Liver (tissue), 3 donors: ENCODE measurements around the gene CLUH.

Experiments used
- CTCF ChIP-seq: fragments of 150-350 bp; IDR thresholded peaks from 2 replicates; pipeline ENCODE4 v1.5.1; 2017; ENCODE audit warnings: improper control_type of control experiment, low read depth, low read length; ENCODE audit not compliant: missing input control
- FOXA1 ChIP-seq: IDR thresholded peaks from 2 replicates; pipeline ENCODE4 v1.6.1; 2016; ENCODE audit warnings: antibody characterized with exemption
- GABPA ChIP-seq, 2 donors: IDR thresholded peaks in 1 of 2; conservative IDR thresholded peaks in 1 of 2; 2 replicates each; pipeline ENCODE4 v1.6.1; 2016; ENCODE audit warnings: antibody characterized with exemption in 2 of 2, mild to moderate bottlenecking in 1 of 2, moderate library complexity in 1 of 2
- MAX ChIP-seq: IDR thresholded peaks from 2 replicates; pipeline ENCODE4 v1.6.1; 2016; ENCODE audit warnings: antibody characterized with exemption
- RAD21 ChIP-seq, 2 donors: IDR thresholded peaks; 2 replicates each; pipeline ENCODE4 v1.6.1; 2016; ENCODE audit warnings: antibody characterized with exemption in 2 of 2, mild to moderate bottlenecking in 2 of 2
- TAF1 ChIP-seq: conservative IDR thresholded peaks from 2 replicates; pipeline ENCODE4 v1.6.1; 2016; ENCODE audit warnings: antibody characterized with exemption, mild to moderate bottlenecking
- TF ChIP-seq, protein P1 (sequence below): IDR thresholded peaks from 2 replicates; pipeline ENCODE4 v1.6.1; 2016; ENCODE audit warnings: antibody characterized with exemption
- donor health status: healthy.
- donor health status: healthy.

GRCh38 chr17:2683912-2684311, 27.7 kb downstream of the CLUH start:
- TF ChIP-seq CTCF (no peak), RAD21 (IDR thresholded peaks at IDR 0.05) (no peak), GABPA (IDR thresholded peaks at IDR 0.05 in 1 of 2, conservative IDR thresholded peaks at IDR 0.05 in 1 of 2) (no peak), FOXA1 (no peak), TAF1 (no peak), MAX (no peak)
- TF ChIP-seq, protein P1, sequence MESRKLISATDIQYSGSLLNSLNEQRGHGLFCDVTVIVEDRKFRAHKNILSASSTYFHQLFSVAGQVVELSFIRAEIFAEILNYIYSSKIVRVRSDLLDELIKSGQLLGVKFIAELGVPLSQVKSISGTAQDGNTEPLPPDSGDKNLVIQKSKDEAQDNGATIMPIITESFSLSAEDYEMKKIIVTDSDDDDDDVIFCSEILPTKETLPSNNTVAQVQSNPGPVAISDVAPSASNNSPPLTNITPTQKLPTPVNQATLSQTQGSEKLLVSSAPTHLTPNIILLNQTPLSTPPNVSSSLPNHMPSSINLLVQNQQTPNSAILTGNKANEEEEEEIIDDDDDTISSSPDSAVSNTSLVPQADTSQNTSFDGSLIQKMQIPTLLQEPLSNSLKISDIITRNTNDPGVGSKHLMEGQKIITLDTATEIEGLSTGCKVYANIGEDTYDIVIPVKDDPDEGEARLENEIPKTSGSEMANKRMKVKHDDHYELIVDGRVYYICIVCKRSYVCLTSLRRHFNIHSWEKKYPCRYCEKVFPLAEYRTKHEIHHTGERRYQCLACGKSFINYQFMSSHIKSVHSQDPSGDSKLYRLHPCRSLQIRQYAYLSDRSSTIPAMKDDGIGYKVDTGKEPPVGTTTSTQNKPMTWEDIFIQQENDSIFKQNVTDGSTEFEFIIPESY: no peak
